CD4-positive, alpha-beta T cell (primary cell): ENCODE measurements around the gene HSCB. TPM values are rescaled to one million over a fixed set of nuclear protein-coding genes. Genes with fewer than 3 reads are reported as not detected.
"Not testable (repeated sequence)": the region's sequence is repeated elsewhere in the genome, so short reads cannot be mapped to it uniquely, and the experiment has no call there.

Experiments used
- ATAC-seq: fragments of 200-7000 bp; cut with Tn5 transposase; one replicate; pipeline ENCODE4 v1.10.0; 2022; ENCODE audit warnings: mild to moderate bottlenecking; ENCODE audit not compliant: poor library complexity
- CTCF ChIA-PET: fragments of 350-600 bp; sonication (Branson Sonifier 250); formaldehyde crosslinking; loops from one replicate; lab custom pipeline; 2021; ENCODE audit warnings: antibody characterized with exemption, inconsistent platforms; lab: Charles Lee
- POLR2A ChIA-PET: fragments of 350-600 bp; sonication (Branson Sonifier 250); formaldehyde crosslinking; loops from one replicate; lab custom pipeline; 2021; ENCODE audit warnings: antibody characterized with exemption, inconsistent platforms; lab: Charles Lee
- DNase-seq, 14 experiments: peaks; one replicate each; pipeline ENCODE4 v3.0.0-alpha.2; 2013 to 2020; ENCODE audit warnings: mixed read lengths in 2 of 14
- H3K27ac ChIP-seq, 2 donors: one replicate each; pipeline versions ENCODE4 v1.5.1 to v1.7.0; 2013; ENCODE audit warnings: low read length in 2 of 2, low read depth in 1 of 2, mild to moderate bottlenecking in 1 of 2
- H3K27me3 ChIP-seq, 2 experiments: 1 replicate in 1 of 2; 2 replicates in 1 of 2; pipeline versions ENCODE4 v1.6.1 to v1.7.0; 2013; ENCODE audit warnings: low read length in 2 of 2, control low read depth in 1 of 2, mild to moderate bottlenecking in 1 of 2, moderate library complexity in 1 of 2; ENCODE audit not compliant: insufficient read depth in 2 of 2, control insufficient read depth in 1 of 2
- H3K36me3 ChIP-seq: one replicate; pipeline ENCODE4 v1.6.1; 2013; ENCODE audit warnings: low read length, control low read depth; ENCODE audit not compliant: insufficient read depth
- H3K4me1 ChIP-seq: one replicate; pipeline ENCODE4 v1.6.1; 2013; ENCODE audit warnings: low read length, control low read depth; ENCODE audit not compliant: insufficient read depth
- H3K4me3 ChIP-seq: one replicate; pipeline ENCODE4 v1.5.1; 2013; ENCODE audit warnings: mild to moderate bottlenecking, low read length, moderate library complexity
- H3K9me3 ChIP-seq, 2 experiments: 1 replicate in 1 of 2; 2 replicates in 1 of 2; pipeline versions ENCODE4 v1.6.1 to v1.7.0; 2013; ENCODE audit warnings: low read length in 2 of 2, mild to moderate bottlenecking in 2 of 2, control low read depth in 1 of 2, moderate library complexity in 1 of 2; ENCODE audit not compliant: control insufficient read depth in 1 of 2, insufficient read depth in 1 of 2
- H3K27ac Mint-ChIP-seq: one replicate; pipeline ENCODE4 v1.8.0; 2020; ENCODE audit warnings: mixed read lengths
- H3K27me3 Mint-ChIP-seq: one replicate; pipeline ENCODE4 v1.8.0; 2021; ENCODE audit warnings: mixed read lengths
- H3K36me3 Mint-ChIP-seq: one replicate; pipeline ENCODE4 v1.8.0; 2021; ENCODE audit warnings: low read depth, mixed read lengths
- H3K4me1 Mint-ChIP-seq: one replicate; pipeline ENCODE4 v1.8.0; 2021; ENCODE audit warnings: low read depth, mixed read lengths
- H3K4me3 Mint-ChIP-seq: one replicate; pipeline ENCODE4 v1.8.0; 2020; ENCODE audit warnings: mild to moderate bottlenecking, mixed read lengths
- H3K9me3 Mint-ChIP-seq: one replicate; pipeline ENCODE4 v1.8.0; 2020; ENCODE audit warnings: mixed read lengths
- intact Hi-C, 2 experiments: fragments of 100-400 bp; cut with DNase I in 1 of 2; cut with micrococcal nuclease in 1 of 2; formaldehyde crosslinking; loops; one replicate each; pipeline versions ENCODE4 v1.15.1 to v1.9.0; 2023 to 2025; cut with DNase I, micrococcal nuclease
- total RNA-seq, 174 experiments: library from RNA in 2 of 174; stranded (reverse) in 2 of 174; gene quantifications; one replicate each; pipeline ENCODE4 v1.2.3 and lab custom pipeline; 2021 to 2026
- TF ChIP-seq, protein P1 (sequence below): fragments of 200-600 bp; IDR thresholded peaks from one replicate; pipeline ENCODE4 v1.8.0; 2022; ENCODE audit warnings: antibody characterized with exemption, mild to moderate bottlenecking

Gene HSCB
- total RNA-seq, 2 experiments from 2014 or later = 3.4 to 3.7 TPM

DNA sequence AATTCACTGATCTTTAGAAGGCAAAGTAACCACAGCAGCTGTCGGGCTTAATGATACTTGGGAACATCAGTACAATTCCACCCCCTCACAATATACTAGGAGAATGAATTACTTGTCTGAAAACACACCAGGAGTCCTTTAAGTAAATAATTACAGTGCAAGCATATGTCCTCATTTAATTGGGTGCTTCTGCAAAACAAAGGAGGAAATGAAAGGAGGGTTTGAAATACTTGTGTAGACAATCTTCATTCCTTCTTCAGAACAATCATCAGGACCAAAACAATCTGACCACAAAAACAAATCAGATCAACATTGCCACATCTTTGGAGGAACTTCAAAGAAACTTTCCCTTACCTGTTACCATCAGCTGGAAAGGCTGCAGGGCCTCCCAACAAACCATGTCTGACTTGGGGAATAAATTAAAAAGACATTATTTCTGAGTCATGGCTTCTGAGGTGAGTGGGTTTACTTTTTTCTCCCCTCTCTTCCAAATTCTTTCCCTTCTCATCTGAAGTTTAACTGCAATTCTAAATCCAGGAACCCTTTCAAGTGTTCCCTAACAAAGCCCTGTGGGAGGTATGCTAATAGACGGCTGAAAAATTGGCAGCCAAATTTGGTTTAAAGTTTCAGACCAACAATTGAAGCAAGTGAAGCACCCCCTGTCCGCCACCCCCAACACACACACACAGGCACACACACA lies 18.2 kb downstream of the HSCB start:
- ATAC-seq = no peak
- POLR2A ChIA-PET = no interaction called here
- no peaks in the 10 kb centered on the region for H3K27me3 ChIP-seq

DNA sequence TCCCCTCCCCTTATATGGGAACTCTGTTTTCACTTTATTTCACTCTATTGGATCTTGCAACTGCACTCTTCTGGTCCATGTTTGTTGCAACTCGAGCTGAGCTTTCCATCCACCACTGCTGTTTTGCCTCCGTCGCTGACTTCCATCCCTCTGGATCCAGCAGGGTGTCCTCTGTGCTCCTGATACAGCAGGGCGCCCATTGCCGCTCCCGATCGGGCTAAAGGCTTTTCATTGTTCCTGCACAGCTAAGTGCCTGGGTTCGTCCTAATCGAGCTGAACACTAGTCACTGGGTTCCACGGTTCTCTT lies 19.6 kb downstream of the HSCB start:
- Mint-ChIP-seq H3K27ac (no peak overlapping the region), H3K27me3 (no peaks in the 10 kb centered on the region), H3K4me1 (no peaks in the 10 kb centered on the region), H3K4me3 (no peak overlapping the region), H3K9me3 (no peaks in the 10 kb centered on the region), H3K36me3 (no peaks in the 10 kb centered on the region)
- H3K9me3 ChIP-seq = no peaks in the 10 kb centered on the region
- TF ChIP-seq, protein P1, sequence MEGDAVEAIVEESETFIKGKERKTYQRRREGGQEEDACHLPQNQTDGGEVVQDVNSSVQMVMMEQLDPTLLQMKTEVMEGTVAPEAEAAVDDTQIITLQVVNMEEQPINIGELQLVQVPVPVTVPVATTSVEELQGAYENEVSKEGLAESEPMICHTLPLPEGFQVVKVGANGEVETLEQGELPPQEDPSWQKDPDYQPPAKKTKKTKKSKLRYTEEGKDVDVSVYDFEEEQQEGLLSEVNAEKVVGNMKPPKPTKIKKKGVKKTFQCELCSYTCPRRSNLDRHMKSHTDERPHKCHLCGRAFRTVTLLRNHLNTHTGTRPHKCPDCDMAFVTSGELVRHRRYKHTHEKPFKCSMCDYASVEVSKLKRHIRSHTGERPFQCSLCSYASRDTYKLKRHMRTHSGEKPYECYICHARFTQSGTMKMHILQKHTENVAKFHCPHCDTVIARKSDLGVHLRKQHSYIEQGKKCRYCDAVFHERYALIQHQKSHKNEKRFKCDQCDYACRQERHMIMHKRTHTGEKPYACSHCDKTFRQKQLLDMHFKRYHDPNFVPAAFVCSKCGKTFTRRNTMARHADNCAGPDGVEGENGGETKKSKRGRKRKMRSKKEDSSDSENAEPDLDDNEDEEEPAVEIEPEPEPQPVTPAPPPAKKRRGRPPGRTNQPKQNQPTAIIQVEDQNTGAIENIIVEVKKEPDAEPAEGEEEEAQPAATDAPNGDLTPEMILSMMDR = no peak
- POLR2A ChIA-PET = no interaction called here
- H3K36me3 ChIP-seq = no peaks in the 10 kb centered on the region
- intact Hi-C loops = no loop called here
- no peak for ATAC-seq
- no peak for DNase-seq
- no peaks in the 10 kb centered on the region for H3K27me3 ChIP-seq
- no peak overlapping the region for H3K27ac ChIP-seq
- CTCF ChIA-PET = interaction anchor here (1.2 kb wide), 1 partner anchor 94 kb away, joined by 3 read pairs; no protein-coding TSS in a partner anchor
- no peak overlapping the region for H3K4me3 ChIP-seq
- H3K4me1 ChIP-seq = no peaks in the 10 kb centered on the region

More for the DNA sequence above, 18.2 kb downstream of the HSCB start:
- intact Hi-C loops = no loop called here
- Mint-ChIP-seq H3K4me3 (no peak overlapping the region), H3K27me3 (no peaks in the 10 kb centered on the region), H3K36me3 (peaks cover 4% of the 10 kb centered on the region), H3K27ac (no peak overlapping the region), H3K9me3 (no peaks in the 10 kb centered on the region), H3K4me1 (no peaks in the 10 kb centered on the region)
- Histone ChIP-seq H3K9me3 (no peaks in the 10 kb centered on the region), H3K36me3 (no peaks in the 10 kb centered on the region), H3K27ac (no peak overlapping the region), H3K4me1 (no peaks in the 10 kb centered on the region), H3K4me3 (no peak overlapping the region)
- TF ChIP-seq, protein P1 = no peak
- CTCF ChIA-PET = interaction anchor here (1.2 kb wide), 2 partner anchors 14 to 96 kb away, joined by 3 read pairs; no protein-coding TSS in a partner anchor
- no peak for DNase-seq

DNA sequence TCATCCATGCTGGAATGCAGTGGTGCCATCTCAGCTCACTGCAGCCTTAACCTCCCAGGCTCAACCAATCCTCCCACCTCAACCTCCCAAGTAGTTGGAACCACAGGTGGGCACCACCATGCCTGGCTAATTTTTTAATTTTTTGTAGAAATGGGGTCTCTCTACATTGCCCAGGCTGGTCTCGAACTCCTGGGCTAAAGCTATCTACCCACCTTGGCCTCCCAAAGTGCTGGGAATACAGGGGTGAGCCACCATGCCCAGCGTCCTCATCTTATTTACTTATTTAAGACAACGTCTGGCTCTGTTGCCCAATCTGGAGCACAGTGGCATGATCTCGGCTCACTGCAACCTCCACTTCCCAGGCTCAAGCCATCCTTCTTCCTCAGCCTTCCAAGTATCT lies 20.2 kb downstream of the HSCB start:
- H3K4me1 ChIP-seq, CTCF ChIA-PET, H3K4me3 Mint-ChIP-seq, H3K9me3 ChIP-seq, DNase-seq, POLR2A ChIA-PET, H3K4me3 ChIP-seq, intact Hi-C loops, H3K27ac Mint-ChIP-seq, H3K9me3 Mint-ChIP-seq, H3K27me3 Mint-ChIP-seq, H3K27ac ChIP-seq, ATAC-seq, H3K4me1 Mint-ChIP-seq, H3K36me3 Mint-ChIP-seq, H3K27me3 ChIP-seq, H3K36me3 ChIP-seq: not testable (repeated sequence)

DNA sequence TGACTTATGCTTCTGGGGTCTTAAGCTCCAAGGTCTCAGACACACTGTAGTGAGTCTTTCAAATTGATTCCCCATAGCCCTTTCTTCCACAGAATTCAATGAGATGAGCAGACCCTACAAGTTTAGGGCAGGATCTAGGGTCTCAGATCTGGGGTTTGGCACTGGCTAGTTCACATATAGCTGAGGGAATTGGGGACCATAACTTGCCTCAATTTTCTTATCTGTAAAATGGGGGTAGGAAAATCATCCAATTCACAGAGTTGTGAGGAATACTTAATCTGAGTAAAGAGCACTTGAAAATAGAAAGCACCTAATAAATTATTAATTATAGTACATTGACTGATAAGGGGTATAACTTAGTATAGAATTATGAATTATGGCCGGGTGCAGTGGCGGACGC lies 24.8 kb downstream of the HSCB start:
- POLR2A ChIA-PET = no interaction called here
- intact Hi-C loops = no loop called here

More for the DNA sequence above, 24.8 kb downstream of the HSCB start:
- Mint-ChIP-seq H3K9me3 (no peaks in the 10 kb centered on the region), H3K27ac (no peak overlapping the region), H3K4me1 (no peaks in the 10 kb centered on the region), H3K27me3 (no peaks in the 10 kb centered on the region), H3K4me3 (no peak overlapping the region), H3K36me3 (no peaks in the 10 kb centered on the region)
- CTCF ChIA-PET = no interaction called here
- no peak overlapping the region for H3K27ac ChIP-seq
- DNase-seq = no peak
- no peaks in the 10 kb centered on the region for H3K36me3 ChIP-seq
- no peaks in the 10 kb centered on the region for H3K4me1 ChIP-seq
- no peak overlapping the region for H3K4me3 ChIP-seq
- no peak for ATAC-seq
- no peaks in the 10 kb centered on the region for H3K9me3 ChIP-seq
- TF ChIP-seq, protein P1 = no peak
- H3K27me3 ChIP-seq = no peaks in the 10 kb centered on the region
